Epithelial cell of proximal tubule (primary cell): ENCODE data around the gene BARHL1. TPM values are rescaled to one million over a fixed set of nuclear protein-coding genes. Genes with fewer than 3 reads are reported as not detected.

Source experiments
- DNase-seq: peaks from one replicate; pipeline ENCODE4 v3.0.0-alpha.2; 2011; ENCODE audit warnings: low read depth
- H3K4me3 ChIP-seq: 2 replicates; pipeline ENCODE4 v1.5.1; 2011; ENCODE audit warnings: low read depth, mild to moderate bottlenecking, low read length
- total RNA-seq: library from RNA; depleted of rRNA; stranded (reverse); fragments of >200 nt; gene quantifications from 2 replicates; pipeline ENCODE4 v1.2.3, GENCODE V29; 2015
- TF ChIP-seq, protein P1 (sequence below): conservative IDR thresholded peaks from 2 replicates; pipeline ENCODE4 v1.5.1; 2012; ENCODE audit warnings: low read depth, mild to moderate bottlenecking, low read length

Gene BARHL1
- total RNA-seq, 1 donor from 2014 or later: not detected

- no peak overlapping the region for H3K4me3 ChIP-seq
- no peak for DNase-seq
- TF ChIP-seq, protein P1, sequence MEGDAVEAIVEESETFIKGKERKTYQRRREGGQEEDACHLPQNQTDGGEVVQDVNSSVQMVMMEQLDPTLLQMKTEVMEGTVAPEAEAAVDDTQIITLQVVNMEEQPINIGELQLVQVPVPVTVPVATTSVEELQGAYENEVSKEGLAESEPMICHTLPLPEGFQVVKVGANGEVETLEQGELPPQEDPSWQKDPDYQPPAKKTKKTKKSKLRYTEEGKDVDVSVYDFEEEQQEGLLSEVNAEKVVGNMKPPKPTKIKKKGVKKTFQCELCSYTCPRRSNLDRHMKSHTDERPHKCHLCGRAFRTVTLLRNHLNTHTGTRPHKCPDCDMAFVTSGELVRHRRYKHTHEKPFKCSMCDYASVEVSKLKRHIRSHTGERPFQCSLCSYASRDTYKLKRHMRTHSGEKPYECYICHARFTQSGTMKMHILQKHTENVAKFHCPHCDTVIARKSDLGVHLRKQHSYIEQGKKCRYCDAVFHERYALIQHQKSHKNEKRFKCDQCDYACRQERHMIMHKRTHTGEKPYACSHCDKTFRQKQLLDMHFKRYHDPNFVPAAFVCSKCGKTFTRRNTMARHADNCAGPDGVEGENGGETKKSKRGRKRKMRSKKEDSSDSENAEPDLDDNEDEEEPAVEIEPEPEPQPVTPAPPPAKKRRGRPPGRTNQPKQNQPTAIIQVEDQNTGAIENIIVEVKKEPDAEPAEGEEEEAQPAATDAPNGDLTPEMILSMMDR: no peak
Observed at GRCh38 chr9:132555528-132555927, 26.9 kb upstream of the BARHL1 start.

GRCh38 chr9:132556235-132556634, 26.2 kb upstream of the BARHL1 start:
- no peak for DNase-seq
- TF ChIP-seq, protein P1: no peak
- H3K4me3 ChIP-seq: no peak overlapping the region

GRCh38 chr9:132556714-132557113, 25.7 kb upstream of the BARHL1 start:
- TF ChIP-seq, protein P1: no peak
- no peak for DNase-seq
- H3K4me3 ChIP-seq: no peak overlapping the region

DNA sequence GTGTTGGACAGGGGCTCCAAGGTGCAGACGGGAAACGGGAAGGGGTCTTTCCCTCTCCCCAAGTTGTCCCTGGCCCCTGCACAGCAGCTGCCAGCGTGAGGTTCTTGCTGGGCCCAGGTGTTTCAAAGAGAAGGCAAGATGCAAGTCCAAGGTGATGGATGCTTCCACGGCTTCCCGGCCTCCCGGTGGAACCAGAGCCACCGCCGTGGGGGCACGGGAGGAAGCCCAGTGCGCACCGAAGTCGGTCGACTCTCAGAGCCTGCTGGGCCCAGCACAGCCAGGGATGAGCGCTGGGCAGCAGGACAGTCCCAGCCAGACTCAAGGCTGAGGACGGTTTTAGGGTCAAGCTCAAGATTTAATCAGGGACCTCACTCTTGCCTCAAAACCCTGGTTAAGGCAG, 25.2 kb upstream of the BARHL1 start:
- no peak overlapping the region for H3K4me3 ChIP-seq
- DNase-seq: no peak
- TF ChIP-seq, protein P1: no peak

- H3K4me3 ChIP-seq: no peak overlapping the region
- TF ChIP-seq, protein P1: no peak
- no peak for DNase-seq
Observed at GRCh38 chr9:132559711-132560110, 22.7 kb upstream of the BARHL1 start.

DNA sequence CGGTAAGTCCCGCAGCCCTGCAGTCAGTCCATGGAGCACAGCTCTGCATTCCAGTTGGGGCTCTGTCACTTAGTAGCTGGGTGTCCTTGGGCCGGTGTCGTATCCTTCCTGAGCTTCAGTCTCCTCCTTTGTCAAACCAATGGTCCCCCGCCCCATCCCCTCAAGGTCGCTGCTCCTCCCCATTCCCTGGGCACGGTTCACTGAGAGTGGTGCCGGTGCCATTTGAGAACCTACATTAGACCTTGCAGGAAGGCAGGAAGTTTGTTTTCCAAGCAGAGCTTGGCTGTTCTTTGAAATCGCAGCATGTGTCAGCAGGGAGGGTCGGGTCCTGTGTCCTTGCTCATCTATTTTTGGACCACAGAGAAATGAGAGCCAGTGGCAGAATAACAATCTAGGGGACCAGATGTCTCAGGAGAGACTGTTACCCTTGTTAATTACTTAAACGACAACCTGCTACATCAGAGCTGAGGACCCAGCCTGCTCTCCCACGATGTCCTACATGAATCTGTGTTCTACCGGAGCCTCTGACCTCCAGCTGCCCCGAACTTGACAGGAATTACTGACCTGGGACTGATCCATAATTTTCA, 21.7 kb upstream of the BARHL1 start:
- TF ChIP-seq, protein P1: no peak
- no peak overlapping the region for H3K4me3 ChIP-seq
- no peak for DNase-seq

DNA sequence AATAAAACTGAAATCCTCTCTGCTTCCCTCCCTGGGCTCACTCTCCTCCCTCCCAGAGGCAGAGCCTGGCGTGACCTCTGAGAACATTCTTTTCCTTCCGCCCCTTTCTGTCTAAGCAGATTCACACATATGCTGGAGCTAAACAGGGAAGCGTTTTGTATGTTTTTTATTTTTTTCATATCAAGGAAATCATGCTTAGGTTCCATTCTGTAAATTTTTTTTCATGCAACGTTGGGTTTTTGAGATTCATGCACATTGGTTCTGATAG, 20.2 kb upstream of the BARHL1 start:
- H3K4me3 ChIP-seq: no peak overlapping the region
- DNase-seq: no peak
- TF ChIP-seq, protein P1: no peak
